Lower leg skin (tissue), 3 donors: ENCODE data around the gene DSCAML1.

ENCODE experiments used
- POLR2A ChIP-seq, 2 donors: fragments of 450-650 bp; IDR thresholded peaks; one replicate each; pipeline ENCODE4 v1.6.1; 2016 to 2017; ENCODE audit warnings: antibody characterized with exemption in 2 of 2, mild to moderate bottlenecking in 1 of 2, moderate library complexity in 1 of 2
- TF ChIP-seq, protein P1 (sequence below), 3 donors: fragments of 450-650 bp; IDR thresholded peaks; one replicate each; pipeline ENCODE4 v1.5.1; 2016; ENCODE audit warnings: antibody characterized with exemption in 3 of 3, mild to moderate bottlenecking in 3 of 3, moderate library complexity in 2 of 3

DNA sequence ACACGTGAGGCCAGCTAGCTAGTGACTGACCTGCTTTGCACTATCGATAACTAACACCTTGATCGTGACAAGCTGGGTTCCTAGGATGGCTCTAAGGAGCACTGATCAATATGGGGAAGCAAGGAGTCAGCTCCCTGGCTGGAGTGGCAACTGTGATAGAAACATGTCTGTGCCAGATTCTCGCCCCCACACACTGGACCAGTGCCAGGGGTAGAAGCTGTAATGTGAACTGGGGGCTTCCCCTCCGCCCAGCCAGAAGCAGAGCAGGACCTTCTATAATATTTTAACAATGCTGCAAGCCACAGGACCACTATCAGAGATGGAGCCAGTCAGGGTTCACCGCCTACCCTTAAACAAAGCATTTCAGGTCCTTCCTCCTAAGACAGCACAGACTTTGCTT, 96.5 kb downstream of the DSCAML1 start:
- TF ChIP-seq POLR2A (IDR thresholded peaks at IDR 0.05) = no peak
- TF ChIP-seq, protein P1, sequence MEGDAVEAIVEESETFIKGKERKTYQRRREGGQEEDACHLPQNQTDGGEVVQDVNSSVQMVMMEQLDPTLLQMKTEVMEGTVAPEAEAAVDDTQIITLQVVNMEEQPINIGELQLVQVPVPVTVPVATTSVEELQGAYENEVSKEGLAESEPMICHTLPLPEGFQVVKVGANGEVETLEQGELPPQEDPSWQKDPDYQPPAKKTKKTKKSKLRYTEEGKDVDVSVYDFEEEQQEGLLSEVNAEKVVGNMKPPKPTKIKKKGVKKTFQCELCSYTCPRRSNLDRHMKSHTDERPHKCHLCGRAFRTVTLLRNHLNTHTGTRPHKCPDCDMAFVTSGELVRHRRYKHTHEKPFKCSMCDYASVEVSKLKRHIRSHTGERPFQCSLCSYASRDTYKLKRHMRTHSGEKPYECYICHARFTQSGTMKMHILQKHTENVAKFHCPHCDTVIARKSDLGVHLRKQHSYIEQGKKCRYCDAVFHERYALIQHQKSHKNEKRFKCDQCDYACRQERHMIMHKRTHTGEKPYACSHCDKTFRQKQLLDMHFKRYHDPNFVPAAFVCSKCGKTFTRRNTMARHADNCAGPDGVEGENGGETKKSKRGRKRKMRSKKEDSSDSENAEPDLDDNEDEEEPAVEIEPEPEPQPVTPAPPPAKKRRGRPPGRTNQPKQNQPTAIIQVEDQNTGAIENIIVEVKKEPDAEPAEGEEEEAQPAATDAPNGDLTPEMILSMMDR (IDR thresholded peaks at IDR 0.05) = no peak
